Measurements from ENCODE around the gene VGLL4. TPM values are rescaled to one million over a fixed set of nuclear protein-coding genes. Genes with fewer than 3 reads are reported as not detected.

The VGLL4 gene
- total RNA-seq, 1 experiment from 2014 or later = 43.0 TPM

GRCh38 chr3:11591002-11591355 is 52.7 kb downstream of the VGLL4 start:
- TF ChIP-seq EMX1 (CRISPR knock-in tag; IDR thresholded peaks at IDR 0.05) (no peak), MXD4 (CRISPR knock-in tag; IDR thresholded peaks at IDR 0.05; ENCODE audit: borderline replicate concordance) (no peak), E2F5 (CRISPR knock-in tag; IDR thresholded peaks at IDR 0.05) (no peak), ZNF263 (CRISPR knock-in tag; IDR thresholded peaks at IDR 0.05; ENCODE audit: low read depth) (no peak), CDX4 (CRISPR knock-in tag; IDR thresholded peaks at IDR 0.05; ENCODE audit: borderline replicate concordance) (no peak), ZNF512 (CRISPR knock-in tag; IDR thresholded peaks at IDR 0.05; ENCODE audit: borderline replicate concordance) (no peak), ZMAT4 (CRISPR knock-in tag; IDR thresholded peaks at IDR 0.05) (no peak), NFYB (CRISPR knock-in tag; conservative IDR thresholded peaks at IDR 0.05; ENCODE audit: low read depth) (no peak), ZNF138 (CRISPR knock-in tag; conservative IDR thresholded peaks at IDR 0.05) (no peak), RELA (CRISPR knock-in tag; IDR thresholded peaks at IDR 0.05; ENCODE audit: borderline replicate concordance) (no peak), ATF6 (CRISPR knock-in tag; IDR thresholded peaks at IDR 0.05) (no peak), ATF1 (CRISPR knock-in tag; IDR thresholded peaks at IDR 0.05) (no peak), CBFB (CRISPR knock-in tag; IDR thresholded peaks at IDR 0.05; ENCODE audit: low read depth) (no peak), HMGXB4 (CRISPR knock-in tag; IDR thresholded peaks at IDR 0.05) (no peak), CREM (CRISPR knock-in tag; IDR thresholded peaks at IDR 0.05) (no peak), AR (CRISPR knock-in tag; IDR thresholded peaks at IDR 0.05) (no peak), GABPB1 (CRISPR knock-in tag; IDR thresholded peaks at IDR 0.05) (no peak)
- POLR2A ChIA-PET = interaction anchor here (1.2 kb wide), 1 partner anchor 9 kb away, joined by 5 read pairs; no protein-coding TSS in a partner anchor
- no peak for ATAC-seq
- CTCF ChIA-PET = interaction anchor here (0.6 to 1.5 kb wide), 5 partner anchors 24 to 256 kb away, joined by 3 to 5 read pairs (median 3); partner anchors contain the start of gene VGLL4
- Mint-ChIP-seq H3K4me3 (peak overlapping the region; percentile 25; the same call in 1 of the 2 replicates), H3K27me3 (ENCODE audit: low read depth) (no peaks in the 10 kb centered on the region), H3K9me3 (peaks cover 2% of the 10 kb centered on the region; the same call in 1 of the 2 replicates), H3K4me1 (peaks cover 68% of the 10 kb centered on the region), H3K36me3 (peaks cover 4% of the 10 kb centered on the region), H3K27ac (peak overlapping the region; percentile 98)
- DNase-seq (ENCODE audit: low spot score) = no peak

All from WTC11 (cell line).